ENCODE data around the gene AMH. TPM values are rescaled to one million over a fixed set of nuclear protein-coding genes. Genes with fewer than 3 reads are reported as not detected.

The AMH gene
- total RNA-seq, 1 donor from 2014 or later: 5.6 TPM

DNA sequence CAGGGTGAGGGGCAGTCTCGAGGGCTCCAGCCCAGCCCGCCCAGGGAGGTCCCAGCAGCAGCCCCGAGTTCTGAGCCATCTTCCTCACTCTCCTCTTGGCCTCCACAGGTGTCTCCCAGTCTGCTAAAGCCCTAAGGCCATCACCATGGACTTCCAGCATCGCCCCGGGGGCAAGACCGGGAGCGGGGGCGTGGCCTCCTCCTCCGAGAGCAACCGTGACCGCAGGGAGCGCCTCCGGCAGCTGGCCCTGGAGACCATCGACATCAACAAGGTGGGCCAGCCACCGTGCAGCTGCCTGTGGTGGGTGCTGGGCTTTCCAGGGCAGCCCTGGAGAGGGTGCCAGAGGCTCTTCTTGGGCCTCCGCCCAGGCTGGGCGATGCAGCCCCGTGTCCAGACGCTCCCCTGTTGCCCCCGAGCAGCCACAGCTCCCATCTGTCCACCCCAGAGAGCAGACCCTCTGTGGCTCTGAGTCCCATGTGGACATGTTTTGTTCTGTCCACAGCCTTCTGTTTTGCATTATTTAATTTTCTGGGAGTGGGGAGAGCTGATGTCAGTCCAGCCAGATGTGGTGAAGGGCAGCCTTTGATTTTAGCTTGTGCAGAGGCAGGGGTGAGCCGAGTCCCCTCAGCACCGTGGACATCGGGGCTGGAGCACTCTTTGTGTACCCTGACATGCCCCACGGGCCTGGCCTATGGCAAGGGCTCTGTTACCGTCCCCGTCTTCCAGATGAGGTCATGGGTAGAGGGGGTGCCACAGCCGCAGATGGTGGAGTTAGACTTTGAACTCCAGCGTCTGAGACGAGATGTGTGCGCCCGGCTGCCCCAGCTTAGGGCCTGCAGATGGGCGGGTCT is 5.6 kb upstream of the AMH start:
- Mint-ChIP-seq H3K27ac (ENCODE audit: unreplicated experiment) (no peak overlapping the region), H3K9me3 (ENCODE audit: unreplicated experiment) (no peaks in the 10 kb centered on the region), H3K4me3 (ENCODE audit: unreplicated experiment) (no peak overlapping the region), H3K27me3 (ENCODE audit: unreplicated experiment) (peaks cover 6% of the 10 kb centered on the region), H3K4me1 (ENCODE audit: unreplicated experiment) (peaks cover 34% of the 10 kb centered on the region), H3K36me3 (ENCODE audit: low read depth, unreplicated experiment) (peaks cover 16% of the 10 kb centered on the region)
- TF ChIP-seq, protein P1, sequence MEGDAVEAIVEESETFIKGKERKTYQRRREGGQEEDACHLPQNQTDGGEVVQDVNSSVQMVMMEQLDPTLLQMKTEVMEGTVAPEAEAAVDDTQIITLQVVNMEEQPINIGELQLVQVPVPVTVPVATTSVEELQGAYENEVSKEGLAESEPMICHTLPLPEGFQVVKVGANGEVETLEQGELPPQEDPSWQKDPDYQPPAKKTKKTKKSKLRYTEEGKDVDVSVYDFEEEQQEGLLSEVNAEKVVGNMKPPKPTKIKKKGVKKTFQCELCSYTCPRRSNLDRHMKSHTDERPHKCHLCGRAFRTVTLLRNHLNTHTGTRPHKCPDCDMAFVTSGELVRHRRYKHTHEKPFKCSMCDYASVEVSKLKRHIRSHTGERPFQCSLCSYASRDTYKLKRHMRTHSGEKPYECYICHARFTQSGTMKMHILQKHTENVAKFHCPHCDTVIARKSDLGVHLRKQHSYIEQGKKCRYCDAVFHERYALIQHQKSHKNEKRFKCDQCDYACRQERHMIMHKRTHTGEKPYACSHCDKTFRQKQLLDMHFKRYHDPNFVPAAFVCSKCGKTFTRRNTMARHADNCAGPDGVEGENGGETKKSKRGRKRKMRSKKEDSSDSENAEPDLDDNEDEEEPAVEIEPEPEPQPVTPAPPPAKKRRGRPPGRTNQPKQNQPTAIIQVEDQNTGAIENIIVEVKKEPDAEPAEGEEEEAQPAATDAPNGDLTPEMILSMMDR (IDR thresholded peaks at IDR 0.05; ENCODE audit: unreplicated experiment): no peak
- DNase-seq (ENCODE audit: low spot score): no peak

- Mint-ChIP-seq H3K27ac (ENCODE audit: unreplicated experiment) (no peak overlapping the region), H3K4me1 (ENCODE audit: unreplicated experiment) (peaks cover 29% of the 10 kb centered on the region), H3K36me3 (ENCODE audit: low read depth, unreplicated experiment) (peaks cover 12% of the 10 kb centered on the region), H3K27me3 (ENCODE audit: unreplicated experiment) (peaks cover 4% of the 10 kb centered on the region), H3K9me3 (ENCODE audit: unreplicated experiment) (no peaks in the 10 kb centered on the region), H3K4me3 (ENCODE audit: unreplicated experiment) (no peak overlapping the region)
- TF ChIP-seq, protein P1 (IDR thresholded peaks at IDR 0.05; ENCODE audit: unreplicated experiment): no peak
- DNase-seq (ENCODE audit: low spot score): no peak
These were observed 5.1 kb upstream of the AMH start for GRCh38 chr19:2244125-2244411.

GRCh38 chr19:2244486-2244885 is 4.6 kb upstream of the AMH start:
- no peak for DNase-seq (ENCODE audit: low spot score)
- Mint-ChIP-seq H3K27ac (ENCODE audit: unreplicated experiment) (no peak overlapping the region), H3K36me3 (ENCODE audit: low read depth, unreplicated experiment) (peaks cover 12% of the 10 kb centered on the region), H3K27me3 (ENCODE audit: unreplicated experiment) (peaks cover 4% of the 10 kb centered on the region), H3K4me1 (ENCODE audit: unreplicated experiment) (peaks cover 26% of the 10 kb centered on the region), H3K4me3 (ENCODE audit: unreplicated experiment) (no peak overlapping the region), H3K9me3 (ENCODE audit: unreplicated experiment) (no peaks in the 10 kb centered on the region)
- TF ChIP-seq, protein P1 (IDR thresholded peaks at IDR 0.05; ENCODE audit: unreplicated experiment): no peak

DNA sequence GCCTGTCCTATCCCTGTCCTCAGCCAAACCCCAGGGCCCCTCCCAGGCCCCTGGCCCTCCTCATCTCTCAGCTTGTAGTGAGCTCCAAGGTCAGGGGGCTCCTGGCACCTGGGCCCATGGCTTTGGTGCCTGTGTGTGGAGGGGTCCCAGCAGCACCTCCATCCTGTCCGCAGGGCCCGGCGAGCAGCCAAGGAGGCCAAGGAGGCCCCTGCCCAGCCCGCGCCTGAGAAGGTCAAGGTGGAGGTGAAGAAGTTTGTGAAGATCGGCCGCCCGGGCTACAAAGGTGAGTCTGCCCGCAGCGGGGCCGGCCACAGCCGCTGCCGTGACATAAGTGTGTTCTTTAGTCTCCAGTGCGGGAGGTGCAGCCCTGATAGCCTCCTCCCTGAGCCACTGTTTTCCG is 3.9 kb upstream of the AMH start:
- H3K4me3 Mint-ChIP-seq (ENCODE audit: unreplicated experiment): no peak overlapping the region

More for the DNA sequence above, 3.9 kb upstream of the AMH start:
- H3K9me3 Mint-ChIP-seq (ENCODE audit: unreplicated experiment): no peaks in the 10 kb centered on the region
- no peak for DNase-seq (ENCODE audit: low spot score)
- peaks cover 12% of the 10 kb centered on the region for H3K36me3 Mint-ChIP-seq (ENCODE audit: low read depth, unreplicated experiment)
- peaks cover 21% of the 10 kb centered on the region for H3K4me1 Mint-ChIP-seq (ENCODE audit: unreplicated experiment)
- TF ChIP-seq, protein P1 (IDR thresholded peaks at IDR 0.05; ENCODE audit: unreplicated experiment): no peak
- peaks cover 6% of the 10 kb centered on the region for H3K27me3 Mint-ChIP-seq (ENCODE audit: unreplicated experiment)
- H3K27ac Mint-ChIP-seq (ENCODE audit: unreplicated experiment): no peak overlapping the region
